Liver (tissue), 3 donors: Measurements from ENCODE around the gene CPED1.

Experiments used
- CTCF ChIP-seq: fragments of 150-350 bp; IDR thresholded peaks from 2 replicates; pipeline ENCODE4 v1.5.1; 2017; ENCODE audit warnings: improper control_type of control experiment, low read depth, low read length; ENCODE audit not compliant: missing input control
- GABPA ChIP-seq, 2 donors: IDR thresholded peaks in 1 of 2; conservative IDR thresholded peaks in 1 of 2; 2 replicates each; pipeline ENCODE4 v1.6.1; 2016; ENCODE audit warnings: antibody characterized with exemption in 2 of 2, mild to moderate bottlenecking in 1 of 2, moderate library complexity in 1 of 2
- ZBTB33 ChIP-seq: IDR thresholded peaks from 2 replicates; pipeline ENCODE4 v1.6.1; 2016; ENCODE audit warnings: antibody characterized with exemption
- donor health status: healthy.
- donor health status: healthy.

- TF ChIP-seq ZBTB33 (no peak), CTCF (no peak), GABPA (IDR thresholded peaks at IDR 0.05 in 1 of 2, conservative IDR thresholded peaks at IDR 0.05 in 1 of 2) (no peak)
These were observed 216.0 kb downstream of the CPED1 start for GRCh38 chr7:121204537-121204936.
